ENCODE data around the gene C1QB.

The C1QB gene

DNA sequence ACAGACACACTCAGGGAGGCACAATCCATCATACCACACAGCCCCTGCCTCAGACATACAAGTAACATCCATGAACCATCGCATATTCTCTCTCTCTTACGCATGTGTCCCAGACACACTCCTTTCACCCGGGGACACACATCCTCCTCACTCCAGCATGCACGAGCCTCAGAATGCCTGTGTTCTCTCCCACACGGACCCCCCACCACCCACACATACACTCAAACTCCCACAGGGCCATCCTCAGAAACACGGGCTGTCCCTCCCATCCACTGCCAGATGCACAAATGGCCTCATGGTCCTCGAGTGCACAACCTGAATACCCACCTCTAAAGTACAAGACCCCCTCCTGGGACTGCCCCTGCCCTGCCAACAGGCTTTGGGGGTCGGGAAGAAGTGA lies 11.8 kb upstream of the C1QB start:
- Histone ChIP-seq H3K4me2 (ENCODE audit: low read depth, low read length, poor library complexity, severe bottlenecking) (no peak overlapping the region), H3K4me3 (ENCODE audit: low read length, poor library complexity, severe bottlenecking) (no peak overlapping the region), H3K27me3 (ENCODE audit: insufficient read depth, low read length, poor library complexity, severe bottlenecking) (no peaks in the 10 kb centered on the region), H3K79me2 (ENCODE audit: insufficient read depth, low read length) (no peaks in the 10 kb centered on the region), H3K9ac (ENCODE audit: low read depth, low read length, poor library complexity, severe bottlenecking) (no peak overlapping the region), H3K9me2 (replicated peaks; ENCODE audit: low read depth, low read length) (no peaks in the 10 kb centered on the region), H3K36me3 (ENCODE audit: insufficient read depth, low read length) (no peaks in the 10 kb centered on the region), H3K9me3 (ENCODE audit: insufficient read depth, low read depth, low read length) (no peaks in the 10 kb centered on the region), H3F3A (ENCODE audit: low read depth) (no peaks in the 10 kb centered on the region), H3K4me1 (ENCODE audit: insufficient read depth, low read length, poor library complexity, severe bottlenecking) (no peaks in the 10 kb centered on the region), H4K20me1 (ENCODE audit: insufficient read depth, low read length, poor library complexity, severe bottlenecking) (no peaks in the 10 kb centered on the region), H2AFZ (ENCODE audit: low read length) (no peak overlapping the region)
- TF ChIP-seq EZH2phosphoT487 (IDR thresholded peaks at IDR 0.05; ENCODE audit: borderline replicate concordance), result no peak
- TF ChIP-seq, protein P1, sequence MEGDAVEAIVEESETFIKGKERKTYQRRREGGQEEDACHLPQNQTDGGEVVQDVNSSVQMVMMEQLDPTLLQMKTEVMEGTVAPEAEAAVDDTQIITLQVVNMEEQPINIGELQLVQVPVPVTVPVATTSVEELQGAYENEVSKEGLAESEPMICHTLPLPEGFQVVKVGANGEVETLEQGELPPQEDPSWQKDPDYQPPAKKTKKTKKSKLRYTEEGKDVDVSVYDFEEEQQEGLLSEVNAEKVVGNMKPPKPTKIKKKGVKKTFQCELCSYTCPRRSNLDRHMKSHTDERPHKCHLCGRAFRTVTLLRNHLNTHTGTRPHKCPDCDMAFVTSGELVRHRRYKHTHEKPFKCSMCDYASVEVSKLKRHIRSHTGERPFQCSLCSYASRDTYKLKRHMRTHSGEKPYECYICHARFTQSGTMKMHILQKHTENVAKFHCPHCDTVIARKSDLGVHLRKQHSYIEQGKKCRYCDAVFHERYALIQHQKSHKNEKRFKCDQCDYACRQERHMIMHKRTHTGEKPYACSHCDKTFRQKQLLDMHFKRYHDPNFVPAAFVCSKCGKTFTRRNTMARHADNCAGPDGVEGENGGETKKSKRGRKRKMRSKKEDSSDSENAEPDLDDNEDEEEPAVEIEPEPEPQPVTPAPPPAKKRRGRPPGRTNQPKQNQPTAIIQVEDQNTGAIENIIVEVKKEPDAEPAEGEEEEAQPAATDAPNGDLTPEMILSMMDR (conservative IDR thresholded peaks at IDR 0.05; ENCODE audit: low read length), result no peak

- no peaks in the 10 kb centered on the region for H3K79me2 ChIP-seq (ENCODE audit: insufficient read depth, low read length)
- H3F3A ChIP-seq (ENCODE audit: low read depth), result no peaks in the 10 kb centered on the region
- H4K20me1 ChIP-seq (ENCODE audit: insufficient read depth, low read length, poor library complexity, severe bottlenecking), result no peaks in the 10 kb centered on the region
- H2AFZ ChIP-seq (ENCODE audit: low read length), result no peak overlapping the region
- no peaks in the 10 kb centered on the region for H3K9me3 ChIP-seq (ENCODE audit: insufficient read depth, low read depth, low read length)
- TF ChIP-seq, protein P1 (conservative IDR thresholded peaks at IDR 0.05; ENCODE audit: low read length), result peak; percentile 86
- TF ChIP-seq EZH2phosphoT487 (IDR thresholded peaks at IDR 0.05; ENCODE audit: borderline replicate concordance), result no peak
- no peaks in the 10 kb centered on the region for H3K9me2 ChIP-seq (replicated peaks; ENCODE audit: low read depth, low read length)
- no peaks in the 10 kb centered on the region for H3K36me3 ChIP-seq (ENCODE audit: insufficient read depth, low read length)
- no peak overlapping the region for H3K4me2 ChIP-seq (ENCODE audit: low read depth, low read length, poor library complexity, severe bottlenecking)
- H3K27me3 ChIP-seq (ENCODE audit: insufficient read depth, low read length, poor library complexity, severe bottlenecking), result no peaks in the 10 kb centered on the region
- H3K9ac ChIP-seq (ENCODE audit: low read depth, low read length, poor library complexity, severe bottlenecking), result no peak overlapping the region
- H3K4me1 ChIP-seq (ENCODE audit: insufficient read depth, low read length, poor library complexity, severe bottlenecking), result no peaks in the 10 kb centered on the region
- H3K4me3 ChIP-seq (ENCODE audit: low read length, poor library complexity, severe bottlenecking), result no peak overlapping the region
Observed at GRCh38 chr1:22641906-22642636, 11.0 kb upstream of the C1QB start.

DNA sequence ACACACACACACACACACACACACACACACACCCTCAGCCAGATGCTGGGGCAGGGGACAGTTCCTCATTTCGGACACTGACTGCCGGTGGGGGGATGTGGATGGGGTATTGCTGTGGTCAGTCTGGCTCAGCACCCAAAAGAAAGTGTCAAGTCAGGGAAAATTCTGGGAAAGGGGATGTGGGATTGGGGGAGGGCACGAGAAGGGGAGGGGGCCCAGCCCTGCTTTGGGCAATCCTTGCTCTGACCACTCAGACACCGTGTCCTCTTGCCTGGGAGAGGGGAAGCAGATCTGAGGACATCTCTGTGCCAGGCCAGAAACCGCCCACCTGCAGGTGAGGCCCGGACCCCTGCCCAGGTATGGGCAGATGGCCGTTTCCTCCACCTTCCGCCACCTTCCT lies 9.7 kb upstream of the C1QB start, which contains the start of gene C1QC:
C1QC (plus strand) TSS at position 253 of the 400 bp plus-strand sequence. CDS start 391 bp downstream, outside the sequence.
- no peak within 1 kb of the TSS for H3K4me3 ChIP-seq (ENCODE audit: low read length, poor library complexity, severe bottlenecking)
- H3K27me3 ChIP-seq (ENCODE audit: insufficient read depth, low read length, poor library complexity, severe bottlenecking), result no peaks in the 10 kb centered on the region
- no peaks in the 10 kb centered on the region for H3K36me3 ChIP-seq (ENCODE audit: insufficient read depth, low read length)
- TF ChIP-seq, protein P1 (conservative IDR thresholded peaks at IDR 0.05; ENCODE audit: low read length), result no peak
- TF ChIP-seq EZH2phosphoT487 (IDR thresholded peaks at IDR 0.05; ENCODE audit: borderline replicate concordance), result no peak
- H3K9me3 ChIP-seq (ENCODE audit: insufficient read depth, low read depth, low read length), result no peaks in the 10 kb centered on the region
- H3F3A ChIP-seq (ENCODE audit: low read depth), result no peaks in the 10 kb centered on the region
- no peaks in the 10 kb centered on the region for H3K79me2 ChIP-seq (ENCODE audit: insufficient read depth, low read length)
- no peak within 1 kb of the TSS for H3K9ac ChIP-seq (ENCODE audit: low read depth, low read length, poor library complexity, severe bottlenecking)
- no peak within 1 kb of the TSS for H3K4me2 ChIP-seq (ENCODE audit: low read depth, low read length, poor library complexity, severe bottlenecking)
- H3K4me1 ChIP-seq (ENCODE audit: insufficient read depth, low read length, poor library complexity, severe bottlenecking), result no peaks in the 10 kb centered on the region
- H4K20me1 ChIP-seq (ENCODE audit: insufficient read depth, low read length, poor library complexity, severe bottlenecking), result no peaks in the 10 kb centered on the region
- no peak within 1 kb of the TSS for H2AFZ ChIP-seq (ENCODE audit: low read length)
- no peaks in the 10 kb centered on the region for H3K9me2 ChIP-seq (replicated peaks; ENCODE audit: low read depth, low read length)
